22Rv1 (cell line): ENCODE measurements around the gene STXBP5.

Experiments used
- H3K27ac ChIP-seq: fragments of 450-650 bp; 2 replicates; pipeline ENCODE4 v1.5.1; 2017
- ZFX ChIP-seq: fragments of 450-650 bp; IDR thresholded peaks from 2 replicates; pipeline ENCODE4 v1.6.1; 2017; ENCODE audit warnings: antibody characterized with exemption, borderline replicate concordance
- TF ChIP-seq, protein P1 (sequence below): fragments of 450-650 bp; IDR thresholded peaks from 2 replicates; pipeline ENCODE4 v1.5.1; 2017; ENCODE audit warnings: mild to moderate bottlenecking

Gene STXBP5

DNA sequence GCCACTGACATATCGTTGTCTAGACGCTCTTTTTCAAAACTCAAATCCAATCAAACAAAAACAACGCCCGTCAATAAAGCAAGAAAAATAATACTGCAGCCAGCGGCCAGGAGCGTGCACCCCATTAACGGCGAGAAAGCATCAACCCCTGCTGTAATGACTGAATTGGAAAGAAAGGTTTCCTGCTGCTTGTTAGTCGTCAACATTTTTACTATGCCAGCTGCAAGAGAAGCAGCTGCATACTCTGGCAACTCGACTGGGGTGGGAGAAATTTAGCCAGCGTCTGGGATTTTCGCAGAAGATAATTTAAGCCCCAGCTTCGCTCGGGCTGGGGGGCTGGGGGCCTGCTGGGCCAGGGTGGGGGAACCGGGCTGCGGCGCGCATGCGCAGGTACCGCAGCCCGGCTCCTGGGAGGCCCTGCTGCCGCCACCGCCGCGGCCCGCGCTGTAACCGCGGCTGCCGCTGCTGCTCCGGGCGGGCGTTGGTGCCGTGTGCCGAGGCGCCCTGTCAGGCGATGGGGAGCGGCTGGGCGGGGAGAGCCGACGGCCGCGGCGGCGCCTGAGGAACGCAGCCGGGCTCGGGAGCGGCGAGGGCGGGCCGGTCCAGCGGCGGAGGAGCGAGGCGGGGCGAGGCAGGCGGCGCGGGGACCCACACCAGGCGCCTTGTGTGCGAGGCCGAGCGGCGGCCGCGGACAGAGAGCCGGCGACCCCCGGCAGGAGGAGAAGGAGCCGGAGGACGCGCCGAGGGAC lies 732 bp upstream of the STXBP5 start:
- H3K27ac ChIP-seq: peak overlapping the region; percentile 93
- TF ChIP-seq, protein P1, sequence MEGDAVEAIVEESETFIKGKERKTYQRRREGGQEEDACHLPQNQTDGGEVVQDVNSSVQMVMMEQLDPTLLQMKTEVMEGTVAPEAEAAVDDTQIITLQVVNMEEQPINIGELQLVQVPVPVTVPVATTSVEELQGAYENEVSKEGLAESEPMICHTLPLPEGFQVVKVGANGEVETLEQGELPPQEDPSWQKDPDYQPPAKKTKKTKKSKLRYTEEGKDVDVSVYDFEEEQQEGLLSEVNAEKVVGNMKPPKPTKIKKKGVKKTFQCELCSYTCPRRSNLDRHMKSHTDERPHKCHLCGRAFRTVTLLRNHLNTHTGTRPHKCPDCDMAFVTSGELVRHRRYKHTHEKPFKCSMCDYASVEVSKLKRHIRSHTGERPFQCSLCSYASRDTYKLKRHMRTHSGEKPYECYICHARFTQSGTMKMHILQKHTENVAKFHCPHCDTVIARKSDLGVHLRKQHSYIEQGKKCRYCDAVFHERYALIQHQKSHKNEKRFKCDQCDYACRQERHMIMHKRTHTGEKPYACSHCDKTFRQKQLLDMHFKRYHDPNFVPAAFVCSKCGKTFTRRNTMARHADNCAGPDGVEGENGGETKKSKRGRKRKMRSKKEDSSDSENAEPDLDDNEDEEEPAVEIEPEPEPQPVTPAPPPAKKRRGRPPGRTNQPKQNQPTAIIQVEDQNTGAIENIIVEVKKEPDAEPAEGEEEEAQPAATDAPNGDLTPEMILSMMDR: no peak
- no peak for TF ChIP-seq ZFX

DNA sequence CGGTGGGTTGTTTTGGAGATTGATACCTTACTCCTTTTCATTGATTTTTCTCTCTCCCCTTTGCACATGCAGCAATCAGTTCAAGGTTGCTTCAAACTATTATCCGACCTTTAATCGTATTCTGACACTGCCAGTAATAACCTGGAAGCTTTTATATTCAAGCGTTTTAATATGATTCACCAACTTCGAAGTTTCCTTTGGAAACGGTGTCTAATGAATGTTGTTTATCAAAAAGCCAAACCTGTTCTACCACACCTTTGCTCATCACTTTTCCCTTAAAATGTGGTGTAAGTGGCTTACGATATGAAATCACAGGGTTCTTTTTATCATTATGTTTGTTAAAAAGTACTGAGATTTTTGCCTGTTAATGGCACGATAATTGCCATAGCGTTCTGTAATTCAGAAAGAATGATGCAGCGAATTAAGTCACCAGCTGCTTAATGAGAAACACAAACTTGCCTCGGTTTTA lies 660 bp downstream of the STXBP5 start:
- H3K27ac ChIP-seq: peak overlapping the region; percentile 93
- TF ChIP-seq, protein P1: no peak
- no peak for TF ChIP-seq ZFX

DNA sequence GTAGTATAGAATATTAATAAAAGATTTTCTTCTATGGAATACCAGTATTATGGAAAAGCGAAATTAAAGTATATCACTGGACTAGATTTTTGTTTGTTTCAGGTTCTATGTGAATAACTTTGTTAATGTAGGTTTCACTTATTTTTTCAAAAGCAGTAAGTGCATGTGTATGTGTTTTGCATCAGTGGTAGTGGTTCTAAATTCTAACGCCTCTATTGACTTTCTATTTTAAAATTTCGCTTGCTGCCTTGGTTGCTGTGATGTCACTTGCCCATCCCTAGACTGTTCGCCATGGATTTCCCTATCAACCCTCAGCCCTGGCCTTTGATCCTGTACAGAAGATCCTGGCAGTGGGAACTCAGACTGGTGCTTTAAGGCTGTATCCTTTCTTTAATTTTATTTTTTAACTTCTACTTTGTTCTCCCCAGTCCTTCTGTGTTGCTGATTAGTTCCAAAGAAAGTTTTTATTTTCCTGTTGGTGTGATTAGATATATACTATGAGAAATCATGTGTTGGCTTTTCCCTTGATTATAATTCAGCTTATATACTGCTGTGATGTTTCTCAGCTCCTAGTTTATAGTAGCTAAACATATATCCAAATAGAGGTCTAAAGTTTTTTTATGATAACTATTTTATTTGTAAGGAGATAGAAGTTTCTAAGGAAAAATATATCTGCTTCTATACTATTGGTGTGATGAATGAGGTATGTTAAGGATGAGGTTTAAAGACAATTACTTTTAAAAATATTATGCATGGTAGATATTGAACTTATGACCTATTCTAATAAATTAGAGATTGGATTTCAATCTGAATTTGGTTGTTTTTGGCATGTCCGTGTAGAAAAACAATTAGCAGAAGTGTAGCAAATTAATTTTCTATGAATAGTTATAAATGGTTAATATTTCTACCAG lies 1.7 kb downstream of the STXBP5 start:
- TF ChIP-seq, protein P1: no peak
- TF ChIP-seq ZFX: no peak
- no peak overlapping the region for H3K27ac ChIP-seq

DNA sequence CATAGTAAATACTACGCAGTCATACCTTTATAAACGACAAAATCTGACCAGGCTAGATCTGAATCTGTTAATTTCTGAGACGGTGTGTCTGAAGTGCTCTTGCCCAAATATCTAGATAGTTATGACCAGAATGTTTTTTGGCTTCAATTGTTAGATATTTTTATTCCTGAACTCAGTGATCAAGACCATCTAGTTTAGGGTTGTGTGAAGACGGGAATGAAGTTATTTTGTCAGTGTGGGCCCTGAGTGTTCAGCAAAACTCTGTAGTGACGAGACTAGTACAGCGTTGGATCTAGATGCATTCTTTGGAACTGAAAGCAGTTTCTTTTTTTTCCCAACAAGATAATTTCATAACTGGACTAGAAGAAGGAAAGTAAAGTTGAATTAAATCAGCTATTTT lies 3.1 kb downstream of the STXBP5 start:
- H3K27ac ChIP-seq: no peak overlapping the region
- TF ChIP-seq, protein P1: no peak
- no peak for TF ChIP-seq ZFX

DNA sequence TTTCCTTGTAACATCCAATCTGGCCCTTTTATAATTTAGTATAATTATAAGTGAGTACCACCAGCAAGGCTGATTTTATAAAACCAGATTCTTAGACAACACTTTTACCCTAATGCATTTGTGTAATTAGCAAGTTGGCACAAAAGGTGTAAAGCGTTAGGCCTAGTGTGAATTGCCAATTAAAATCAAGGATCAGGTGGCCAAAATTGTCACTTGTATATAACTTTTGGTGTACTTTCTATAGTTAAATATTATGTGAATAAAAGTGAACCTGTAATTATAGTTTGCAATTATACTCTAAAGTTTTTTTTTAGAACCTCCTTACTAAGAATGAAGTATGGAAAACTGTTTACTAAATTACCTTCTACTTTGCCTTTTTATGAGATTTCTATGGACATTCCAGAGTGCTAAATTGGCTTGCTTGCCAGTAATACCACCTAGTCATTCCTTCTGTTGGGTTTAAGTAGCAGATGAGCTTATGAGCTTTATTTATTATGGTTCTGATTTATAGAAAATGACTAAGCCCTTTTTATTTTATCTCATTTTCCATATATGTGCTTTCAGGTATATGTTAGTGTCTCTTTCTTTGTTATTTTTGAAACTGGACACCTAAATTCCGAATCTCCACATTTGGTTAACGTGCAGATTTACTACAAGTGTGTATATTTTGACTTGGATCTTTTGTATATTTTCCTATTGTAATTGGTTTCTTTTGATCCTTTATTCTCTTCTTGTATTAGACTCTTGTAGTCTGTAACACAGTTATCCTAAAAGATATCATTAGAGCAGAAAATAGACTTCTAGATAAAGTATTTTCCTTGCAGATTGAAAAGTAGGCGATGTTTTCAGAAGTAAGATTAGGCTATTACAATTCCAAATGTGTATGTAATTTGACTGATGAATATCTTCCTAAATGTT lies 3.9 kb downstream of the STXBP5 start:
- H3K27ac ChIP-seq: no peak overlapping the region
- no peak for TF ChIP-seq ZFX
- TF ChIP-seq, protein P1: no peak

DNA sequence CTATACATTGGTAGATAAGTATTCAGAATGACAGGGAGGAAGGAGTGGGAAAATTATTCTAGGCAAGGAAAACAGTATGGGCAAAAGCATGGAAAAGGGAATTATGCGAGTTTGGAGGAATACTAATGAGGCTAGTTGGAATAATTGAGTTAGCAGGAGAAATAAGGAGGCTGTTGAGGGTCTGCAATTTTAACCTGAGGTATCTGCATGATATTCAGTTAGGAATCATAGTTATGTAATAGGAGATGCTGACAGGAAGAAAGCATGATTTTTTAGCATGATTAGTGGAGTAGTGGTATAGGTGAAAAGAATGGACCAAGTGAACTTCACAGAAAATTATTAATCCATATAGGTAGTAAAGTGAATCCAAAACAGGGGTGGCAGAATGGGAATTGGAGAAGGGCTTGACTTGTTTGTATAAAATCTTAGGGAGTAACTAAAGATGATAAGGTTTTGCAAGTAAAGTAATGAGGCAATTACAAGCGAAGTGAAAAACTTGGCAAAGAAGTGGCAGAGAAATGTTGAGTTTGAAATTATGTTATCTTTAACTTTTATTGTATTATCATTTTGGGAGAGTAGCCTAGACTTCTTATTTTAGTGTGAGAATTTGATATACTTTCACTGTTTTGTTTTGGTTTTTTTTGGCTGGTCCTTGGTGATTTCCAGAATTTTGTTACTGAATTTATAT lies 5.7 kb downstream of the STXBP5 start:
- no peak for TF ChIP-seq ZFX
- TF ChIP-seq, protein P1: no peak
- no peak overlapping the region for H3K27ac ChIP-seq
